ENCODE data around the gene MPND.

DNA sequence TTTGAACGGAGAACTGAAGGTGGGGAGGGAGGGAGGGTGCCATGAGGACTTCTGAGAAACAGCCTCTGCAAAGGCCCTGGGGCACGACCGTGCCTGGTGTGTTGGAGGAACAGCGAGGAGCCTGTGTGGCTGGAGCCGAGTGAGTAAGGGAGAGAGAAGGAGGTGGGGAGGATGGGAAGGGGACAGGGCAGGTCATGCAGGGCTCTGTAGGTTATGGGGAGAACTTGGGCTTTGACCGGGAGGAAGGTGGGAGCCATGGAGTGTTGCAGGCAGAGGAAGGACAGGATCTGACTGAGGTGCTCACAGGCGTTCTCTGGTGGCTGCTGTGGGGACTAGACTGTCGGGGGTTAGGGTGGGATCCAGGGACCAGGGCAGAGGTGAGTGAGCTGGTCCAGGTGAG, 6.7 kb downstream of the MPND start:
- no peak for TF ChIP-seq POLR2AphosphoS5 (IDR thresholded peaks at IDR 0.05)
- no peak for TF ChIP-seq CTCF (IDR thresholded peaks at IDR 0.05)
- no peak for TF ChIP-seq POLR2A (IDR thresholded peaks at IDR 0.05)
